ENCODE data around the gene LGALS4.

The LGALS4 gene

DNA sequence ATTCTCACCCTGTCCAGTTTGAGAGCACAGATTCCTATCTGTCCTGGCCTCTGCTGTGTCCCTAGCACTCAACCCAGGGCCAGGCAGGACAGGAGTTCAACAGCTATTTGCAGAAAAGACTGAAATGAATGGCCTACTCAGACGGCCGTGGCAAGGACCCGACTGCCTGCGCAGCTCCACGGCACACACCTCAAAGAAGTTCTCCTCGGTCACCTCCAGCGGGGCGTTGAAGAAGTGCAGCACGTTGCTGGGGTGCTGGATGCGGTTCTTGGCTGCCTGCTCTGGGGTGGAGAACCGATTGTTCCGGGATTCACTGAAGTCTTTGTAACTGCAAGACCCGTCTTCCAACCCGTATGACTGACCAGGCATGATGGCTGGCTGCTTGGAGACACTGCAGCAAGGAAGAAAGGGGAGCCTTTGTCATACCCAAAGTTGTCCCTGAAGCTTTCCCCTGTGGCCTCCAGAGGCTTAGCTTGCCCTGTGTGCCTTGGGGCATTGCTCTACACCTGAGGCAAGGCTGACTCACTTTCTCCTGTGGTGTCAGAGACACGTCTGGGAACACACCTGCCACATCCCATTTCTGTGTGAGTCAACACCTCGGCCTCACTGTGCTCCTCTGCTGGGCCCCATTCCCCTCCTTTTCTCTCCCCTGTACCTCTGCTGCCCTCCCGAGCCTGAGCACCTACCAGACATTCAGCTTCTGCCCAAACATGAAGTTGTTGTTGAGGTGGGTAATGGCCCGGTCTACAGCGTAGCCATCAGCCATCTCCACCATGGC lies 25.7 kb upstream of the LGALS4 start:
- Histone ChIP-seq H2BK12ac (ENCODE audit: low read length) (peak overlapping the region; percentile 90), H3K23ac (ENCODE audit: low read length) (no peak overlapping the region), H4K12ac (ENCODE audit: low read depth, low read length) (peak overlapping the region; percentile 78), H3K9me3 (ENCODE audit: insufficient read depth, low read depth, low read length) (no peaks in the 10 kb centered on the region), H3K27ac (ENCODE audit: low read depth, low read length) (peak overlapping the region; percentile 96), H3K79me2 (ENCODE audit: control insufficient read depth, insufficient read depth, low read length, poor library complexity) (peaks cover 12% of the 10 kb centered on the region), H3K36me3 (ENCODE audit: control insufficient read depth in 1 of 2, insufficient read depth in 2 of 2, low read length in 2 of 2) (peaks cover 63 to 72% of the 10 kb centered on the region in 2 experiments), H3K79me1 (ENCODE audit: low read length) (peaks cover 34% of the 10 kb centered on the region), H3K27me3 (ENCODE audit: insufficient read depth, low read length) (no peaks in the 10 kb centered on the region), H4K8ac (ENCODE audit: low read depth, low read length) (peak overlapping the region; percentile 84), H4K91ac (ENCODE audit: low read depth, low read length) (peak overlapping the region; percentile 93), H3K18ac (ENCODE audit: low read length) (peak overlapping the region; percentile 95), H2BK120ac (ENCODE audit: insufficient read depth, low read length, poor library complexity) (peak overlapping the region; percentile 92), H3K4me3 (ENCODE audit: low read depth, low read length) (no peak overlapping the region), H2AK5ac (ENCODE audit: low read length) (peak overlapping the region; percentile 87), H3K14ac (ENCODE audit: low read length) (peak overlapping the region; percentile 92), H2BK5ac (ENCODE audit: low read depth, low read length, poor library complexity) (peak overlapping the region; percentile 95), H3K4me1 (ENCODE audit: control insufficient read depth in 1 of 2, insufficient read depth in 2 of 2, low read length in 2 of 2) (peaks cover 44 to 51% of the 10 kb centered on the region in 2 experiments), H3K9ac (ENCODE audit: low read length) (no peak overlapping the region), H3K4me2 (ENCODE audit: low read length) (peak overlapping the region; percentile 7), H3K4ac (ENCODE audit: low read depth, low read length) (peak overlapping the region; percentile 82), H2AFZ (ENCODE audit: insufficient read depth, low read length, poor library complexity) (peak overlapping the region; percentile 64)
- no CpG with 5 or more reads among the region's 19 CpGs for WGBS (ENCODE audit: extremely low coverage, insufficient coverage, insufficient read length)
- peak; percentile 97 to 98 for DNase-seq

DNA sequence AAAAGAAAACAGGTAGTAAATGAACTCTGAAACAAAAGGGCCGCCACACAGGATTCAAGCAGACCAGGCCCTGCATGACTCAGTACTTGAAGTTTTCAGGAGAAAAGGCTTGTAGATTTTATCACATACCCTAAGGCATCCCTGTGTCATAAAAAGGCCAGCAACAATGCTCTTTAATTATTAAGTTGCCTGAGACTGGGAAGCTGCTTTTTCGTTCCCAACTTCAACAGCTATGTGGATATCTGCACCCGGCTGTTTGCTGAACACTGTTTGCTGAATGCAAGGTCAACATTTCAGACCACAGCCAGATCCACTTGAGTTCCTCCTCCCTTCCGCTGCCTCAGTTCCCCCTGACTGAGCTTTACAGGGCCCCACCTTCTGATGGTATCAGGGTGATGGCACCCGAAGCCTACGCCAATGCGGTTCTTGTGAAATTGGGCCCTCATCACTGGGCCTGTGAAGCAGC lies 24.9 kb upstream of the LGALS4 start:
- Histone ChIP-seq H2AFZ (ENCODE audit: insufficient read depth, low read length, poor library complexity) (no peak overlapping the region), H4K12ac (ENCODE audit: low read depth, low read length) (no peak overlapping the region), H3K4me1 (ENCODE audit: control insufficient read depth in 1 of 2, insufficient read depth in 2 of 2, low read length in 2 of 2) (peaks cover 46 to 53% of the 10 kb centered on the region in 2 experiments), H3K4me2 (ENCODE audit: low read length) (peak overlapping the region; percentile 27), H4K8ac (ENCODE audit: low read depth, low read length) (peak overlapping the region; percentile 84), H2BK12ac (ENCODE audit: low read length) (peak overlapping the region; percentile 90), H2BK120ac (ENCODE audit: insufficient read depth, low read length, poor library complexity) (peak overlapping the region; percentile 92), H3K9me3 (ENCODE audit: insufficient read depth, low read depth, low read length) (no peaks in the 10 kb centered on the region), H3K27ac (ENCODE audit: low read depth, low read length) (peak overlapping the region; percentile 96), H4K91ac (ENCODE audit: low read depth, low read length) (peak overlapping the region; percentile 93), H3K14ac (ENCODE audit: low read length) (peak overlapping the region; percentile 92), H3K4me3 (ENCODE audit: low read depth, low read length) (no peak overlapping the region), H2AK5ac (ENCODE audit: low read length) (peak overlapping the region; percentile 87), H3K23ac (ENCODE audit: low read length) (no peak overlapping the region), H3K18ac (ENCODE audit: low read length) (peak overlapping the region; percentile 95), H3K79me1 (ENCODE audit: low read length) (peaks cover 36% of the 10 kb centered on the region), H3K4ac (ENCODE audit: low read depth, low read length) (peak overlapping the region; percentile 82), H3K79me2 (ENCODE audit: control insufficient read depth, insufficient read depth, low read length, poor library complexity) (peaks cover 14% of the 10 kb centered on the region), H3K36me3 (ENCODE audit: control insufficient read depth in 1 of 2, insufficient read depth in 2 of 2, low read length in 2 of 2) (peaks cover 56 to 65% of the 10 kb centered on the region in 2 experiments), H3K27me3 (ENCODE audit: insufficient read depth, low read length) (no peaks in the 10 kb centered on the region), H2BK5ac (ENCODE audit: low read depth, low read length, poor library complexity) (peak overlapping the region; percentile 95), H3K9ac (ENCODE audit: low read length) (no peak overlapping the region)
- peak; percentile 88 to 99 for DNase-seq
- WGBS (ENCODE audit: extremely low coverage, insufficient coverage, insufficient read length), result no CpG with 5 or more reads among the region's 7 CpGs

DNA sequence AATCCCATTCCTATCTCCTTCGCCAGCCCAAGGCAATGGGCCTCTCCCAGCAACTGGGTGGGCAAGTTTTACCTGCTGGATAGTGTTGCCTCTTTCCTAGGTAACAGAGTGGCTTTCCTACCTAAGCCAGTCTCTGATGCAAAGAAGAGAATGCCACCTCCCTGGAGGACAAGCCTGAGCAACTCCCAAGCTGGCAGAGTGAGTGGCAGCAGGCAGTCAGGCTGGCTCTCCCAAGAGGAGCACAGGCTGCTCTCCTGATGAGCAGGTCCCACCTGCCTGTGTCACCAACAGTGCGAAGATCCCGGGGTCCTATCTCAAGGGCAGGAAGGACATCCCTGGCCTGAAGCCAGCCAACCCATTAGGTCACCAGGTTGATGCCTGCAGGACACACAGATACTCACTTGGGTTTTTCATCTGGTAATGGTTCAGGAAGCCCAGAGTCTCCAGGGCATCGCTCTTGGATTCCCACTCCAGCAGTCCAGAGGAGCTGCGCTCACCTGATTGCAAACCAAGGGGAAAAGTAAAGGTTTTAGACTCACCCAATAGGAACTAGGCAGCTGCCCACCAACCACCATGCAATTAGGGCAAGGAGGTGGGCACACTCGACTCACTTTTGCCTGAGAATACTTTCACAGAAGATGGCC lies 24.4 kb upstream of the LGALS4 start:
- Histone ChIP-seq H4K8ac (ENCODE audit: low read depth, low read length) (peak overlapping the region; percentile 82), H3K79me1 (ENCODE audit: low read length) (peaks cover 41% of the 10 kb centered on the region), H3K27ac (ENCODE audit: low read depth, low read length) (peak overlapping the region; percentile 94), H4K12ac (ENCODE audit: low read depth, low read length) (peak overlapping the region; percentile 61), H4K91ac (ENCODE audit: low read depth, low read length) (peak overlapping the region; percentile 97), H3K9me3 (ENCODE audit: insufficient read depth, low read depth, low read length) (no peaks in the 10 kb centered on the region), H3K4me2 (ENCODE audit: low read length) (peak overlapping the region; percentile 27), H3K36me3 (ENCODE audit: control insufficient read depth in 1 of 2, insufficient read depth in 2 of 2, low read length in 2 of 2) (peaks cover 50 to 59% of the 10 kb centered on the region in 2 experiments), H3K18ac (ENCODE audit: low read length) (peak overlapping the region; percentile 68), H2BK120ac (ENCODE audit: insufficient read depth, low read length, poor library complexity) (peak overlapping the region; percentile 84), H2AK5ac (ENCODE audit: low read length) (peak overlapping the region; percentile 84), H3K27me3 (ENCODE audit: insufficient read depth, low read length) (no peaks in the 10 kb centered on the region), H2BK12ac (ENCODE audit: low read length) (peak overlapping the region; percentile 89), H3K4me3 (ENCODE audit: low read depth, low read length) (no peak overlapping the region), H3K79me2 (ENCODE audit: control insufficient read depth, insufficient read depth, low read length, poor library complexity) (peaks cover 14% of the 10 kb centered on the region), H3K4ac (ENCODE audit: low read depth, low read length) (peak overlapping the region; percentile 56), H3K14ac (ENCODE audit: low read length) (peak overlapping the region; percentile 84), H2AFZ (ENCODE audit: insufficient read depth, low read length, poor library complexity) (peak overlapping the region; percentile 40), H3K9ac (ENCODE audit: low read length) (no peak overlapping the region), H2BK5ac (ENCODE audit: low read depth, low read length, poor library complexity) (peak overlapping the region; percentile 92), H3K4me1 (ENCODE audit: control insufficient read depth in 1 of 2, insufficient read depth in 2 of 2, low read length in 2 of 2) (peaks cover 50 to 58% of the 10 kb centered on the region in 2 experiments), H3K23ac (ENCODE audit: low read length) (no peak overlapping the region)
- no CpG with 5 or more reads among the region's 6 CpGs for WGBS (ENCODE audit: extremely low coverage, insufficient coverage, insufficient read length)
- DNase-seq, result peak; percentile 89 to 95

DNA sequence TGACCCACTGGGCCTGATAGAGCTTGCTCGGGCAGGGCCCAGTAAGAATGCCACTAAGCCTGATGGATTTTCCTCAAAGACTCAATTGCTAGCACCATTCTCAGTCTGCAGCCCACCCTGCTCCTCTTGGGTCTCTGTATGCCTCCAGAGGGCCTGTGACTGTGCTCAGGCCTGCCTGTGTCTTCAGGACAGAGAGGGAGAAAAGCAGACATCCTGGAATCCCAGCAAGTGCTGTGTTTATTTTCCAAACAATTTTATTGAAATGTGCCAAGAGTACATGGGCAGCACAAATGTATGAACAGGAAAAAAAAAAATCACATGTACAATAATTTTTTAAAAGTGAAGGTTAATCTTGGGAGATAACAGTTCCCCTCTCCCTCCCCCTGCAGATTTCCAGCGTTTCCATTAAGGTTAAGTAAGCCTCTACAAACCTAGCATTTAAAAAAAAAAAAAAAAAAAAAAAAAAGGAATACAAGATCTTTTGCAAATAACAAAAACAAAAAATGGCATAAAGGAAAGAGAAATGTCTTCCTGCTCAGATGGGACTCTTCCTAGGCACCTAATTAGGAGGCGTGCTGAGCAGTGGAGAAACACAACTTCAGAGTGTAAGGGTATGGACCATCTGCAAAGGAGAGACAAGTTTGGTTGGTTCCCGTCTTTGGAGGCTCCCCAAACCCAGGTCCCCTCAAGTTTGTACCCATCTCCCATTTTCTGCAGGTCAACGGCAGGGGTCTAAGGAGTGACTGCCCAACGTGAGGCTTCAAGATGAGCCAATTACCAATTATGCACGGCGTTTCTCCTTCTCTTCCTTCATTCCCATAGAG lies 23.6 kb upstream of the LGALS4 start:
- no CpG with 5 or more reads among the region's 8 CpGs for WGBS (ENCODE audit: extremely low coverage, insufficient coverage, insufficient read length)
- H3K14ac ChIP-seq (ENCODE audit: low read length), result peak overlapping the region; percentile 84
- H3K79me1 ChIP-seq (ENCODE audit: low read length), result peaks cover 44% of the 10 kb centered on the region

More for the DNA sequence above, 23.6 kb upstream of the LGALS4 start:
- H3K4ac ChIP-seq (ENCODE audit: low read depth, low read length), result peak overlapping the region; percentile 56
- no peak for DNase-seq
- no peaks in the 10 kb centered on the region for H3K9me3 ChIP-seq (ENCODE audit: insufficient read depth, low read depth, low read length)
- no peak overlapping the region for H4K12ac ChIP-seq (ENCODE audit: low read depth, low read length)
- peak overlapping the region; percentile 89 for H2BK12ac ChIP-seq (ENCODE audit: low read length)
- H3K4me1 ChIP-seq (ENCODE audit: control insufficient read depth in 1 of 2, insufficient read depth in 2 of 2, low read length in 2 of 2), result peaks cover 48 to 58% of the 10 kb centered on the region in 2 experiments
- peak overlapping the region; percentile 97 for H4K91ac ChIP-seq (ENCODE audit: low read depth, low read length)
- H2AFZ ChIP-seq (ENCODE audit: insufficient read depth, low read length, poor library complexity), result no peak overlapping the region
- no peak overlapping the region for H3K4me2 ChIP-seq (ENCODE audit: low read length)
- peak overlapping the region; percentile 68 for H3K18ac ChIP-seq (ENCODE audit: low read length)
- H3K4me3 ChIP-seq (ENCODE audit: low read depth, low read length), result no peak overlapping the region
- H3K79me2 ChIP-seq (ENCODE audit: control insufficient read depth, insufficient read depth, low read length, poor library complexity), result peaks cover 17% of the 10 kb centered on the region
- no peak overlapping the region for H3K23ac ChIP-seq (ENCODE audit: low read length)
- H2AK5ac ChIP-seq (ENCODE audit: low read length), result peak overlapping the region; percentile 84
- H3K36me3 ChIP-seq (ENCODE audit: control insufficient read depth in 1 of 2, insufficient read depth in 2 of 2, low read length in 2 of 2), result peaks cover 46 to 53% of the 10 kb centered on the region in 2 experiments
- peak overlapping the region; percentile 84 for H2BK120ac ChIP-seq (ENCODE audit: insufficient read depth, low read length, poor library complexity)
- H3K9ac ChIP-seq (ENCODE audit: low read length), result no peak overlapping the region
- H3K27me3 ChIP-seq (ENCODE audit: insufficient read depth, low read length), result no peaks in the 10 kb centered on the region
- H2BK5ac ChIP-seq (ENCODE audit: low read depth, low read length, poor library complexity), result peak overlapping the region; percentile 92
- H4K8ac ChIP-seq (ENCODE audit: low read depth, low read length), result peak overlapping the region; percentile 67
- peak overlapping the region; percentile 94 for H3K27ac ChIP-seq (ENCODE audit: low read depth, low read length)
